Fibroblast of mammary gland (primary cell): Measurements from ENCODE around the gene DDAH2.
A peak's percentile ranks its signal among the peaks of the same experiment; 100 is the strongest.

Source experiments
- DNase-seq: peaks from one replicate; pipeline ENCODE4 v3.0.0-alpha.2; 2010; ENCODE audit warnings: low read depth
- H3K4me3 ChIP-seq: 2 replicates; pipeline ENCODE4 v1.5.1; 2011; ENCODE audit warnings: low read depth, mild to moderate bottlenecking, low read length, moderate library complexity; ENCODE audit not compliant: control insufficient read depth
- CTCF ChIP-seq: conservative IDR thresholded peaks from 2 replicates; pipeline ENCODE4 v1.5.1; 2011; ENCODE audit warnings: low read depth, low read length, inconsistent platforms; ENCODE audit not compliant: control insufficient read depth, insufficient read depth

DDAH2 gene

GRCh38 chr6:31732029-31732428 is 2.9 kb upstream of the DDAH2 start:
- H3K4me3 ChIP-seq = no peak overlapping the region
- DNase-seq = no peak
- no peak for TF ChIP-seq CTCF

GRCh38 chr6:31730631-31731086 is 1.6 kb upstream of the DDAH2 start:
- H3K4me3 ChIP-seq = peak overlapping the region; percentile 71

GRCh38 chr6:31729979-31730630 is 1.0 kb upstream of the DDAH2 start:
- no peak for TF ChIP-seq CTCF
- DNase-seq = peak; percentile 84
- H3K4me3 ChIP-seq = peak overlapping the region; percentile 71

More at GRCh38 chr6:31730631-31731086, 1.6 kb upstream of the DDAH2 start:
- TF ChIP-seq CTCF = no peak
- DNase-seq = no peak

GRCh38 chr6:31729515-31729978 is 448 bp upstream of the DDAH2 start:
- no peak for TF ChIP-seq CTCF
- H3K4me3 ChIP-seq = peak overlapping the region; percentile 71
- peak; percentile 88 for DNase-seq

GRCh38 chr6:31727717-31728671 is 1.1 kb downstream of the DDAH2 start:
- H3K4me3 ChIP-seq = no peak overlapping the region
- DNase-seq = no peak
- TF ChIP-seq CTCF = no peak

GRCh38 chr6:31727034-31727716 is 1.9 kb downstream of the DDAH2 start:
- no peak for TF ChIP-seq CTCF
- DNase-seq = no peak
- no peak overlapping the region for H3K4me3 ChIP-seq
